HEK293 (cell line): ENCODE data around the gene FCN1.

Experiments
- ZNF19 ChIP-seq: fragments of 450-650 bp; formaldehyde crosslinking; IDR thresholded peaks from 2 replicates; pipeline ENCODE4; 2016; ENCODE audit warnings: missing biosample characterization, missing genetic modification characterization, low read depth
- ZNF202 ChIP-seq: fragments of 450-650 bp; formaldehyde crosslinking; IDR thresholded peaks from 2 replicates; pipeline ENCODE4 v1.5.1; 2016; ENCODE audit warnings: missing biosample characterization, missing genetic modification characterization, borderline replicate concordance
- ZNF433 ChIP-seq: fragments of 450-650 bp; formaldehyde crosslinking; IDR thresholded peaks from 2 replicates; pipeline ENCODE4 v1.5.1; 2016; ENCODE audit warnings: missing biosample characterization, missing genetic modification characterization, low read depth
- TF ChIP-seq, protein P1 (sequence below): fragments of 450-650 bp; formaldehyde crosslinking; IDR thresholded peaks from 2 replicates; pipeline ENCODE4 v1.5.1; 2016; ENCODE audit warnings: missing biosample characterization, missing genetic modification characterization
- TF ChIP-seq, protein P2 (sequence below): fragments of 450-650 bp; formaldehyde crosslinking; IDR thresholded peaks from 2 replicates; pipeline ENCODE4 v1.5.1; 2017; ENCODE audit warnings: missing biosample characterization, missing genetic modification characterization
- TF ChIP-seq, protein P3 (sequence below): fragments of 450-650 bp; formaldehyde crosslinking; IDR thresholded peaks from 2 replicates; pipeline ENCODE4 v1.5.1; 2016; ENCODE audit warnings: missing biosample characterization, missing genetic modification characterization
- TF ChIP-seq, protein P4 (sequence below): fragments of 450-650 bp; IDR thresholded peaks from 2 replicates; pipeline ENCODE4 v1.5.1; 2018; ENCODE audit warnings: missing biosample characterization, mild to moderate bottlenecking, missing genetic modification characterization
- TF ChIP-seq, protein P5 (sequence below): fragments of 450-650 bp; formaldehyde crosslinking; optimal IDR thresholded peaks from 2 replicates; pipeline ENCODE3; 2016; ENCODE audit warnings: missing biosample characterization, mild to moderate bottlenecking, missing genetic modification characterization

DNA sequence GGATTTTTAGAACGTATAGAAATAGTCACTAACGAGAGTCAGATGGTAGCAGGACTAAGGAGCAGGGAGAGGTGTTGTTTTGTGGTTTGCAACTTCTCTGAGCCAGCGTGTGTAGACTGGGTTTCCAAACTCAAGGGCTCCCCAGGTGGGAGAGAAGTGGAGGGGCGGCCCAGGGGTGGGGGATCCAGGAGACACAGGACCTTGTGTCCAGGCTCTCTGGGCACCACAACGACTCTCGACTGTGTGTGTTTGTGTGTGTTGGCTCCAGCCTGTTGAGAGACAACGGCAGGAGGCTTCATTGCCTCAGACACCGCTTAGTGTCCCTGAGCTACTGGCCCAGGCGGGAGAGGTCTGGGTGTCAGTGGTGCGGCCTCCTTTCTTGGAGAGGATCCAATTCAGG is 934 bp upstream of the FCN1 start:
- TF ChIP-seq, protein P1, sequence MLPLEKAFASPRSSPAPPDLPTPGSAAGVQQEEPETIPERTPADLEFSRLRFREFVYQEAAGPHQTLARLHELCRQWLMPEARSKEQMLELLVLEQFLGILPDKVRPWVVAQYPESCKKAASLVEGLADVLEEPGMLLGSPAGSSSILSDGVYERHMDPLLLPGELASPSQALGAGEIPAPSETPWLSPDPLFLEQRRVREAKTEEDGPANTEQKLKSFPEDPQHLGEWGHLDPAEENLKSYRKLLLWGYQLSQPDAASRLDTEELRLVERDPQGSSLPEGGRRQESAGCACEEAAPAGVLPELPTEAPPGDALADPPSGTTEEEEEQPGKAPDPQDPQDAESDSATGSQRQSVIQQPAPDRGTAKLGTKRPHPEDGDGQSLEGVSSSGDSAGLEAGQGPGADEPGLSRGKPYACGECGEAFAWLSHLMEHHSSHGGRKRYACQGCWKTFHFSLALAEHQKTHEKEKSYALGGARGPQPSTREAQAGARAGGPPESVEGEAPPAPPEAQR = no peak
- TF ChIP-seq ZNF433 (tag by site-specific recombination) (no peak), ZNF19 (tag by site-specific recombination) (no peak), ZNF202 (no peak)
- TF ChIP-seq, protein P2, sequence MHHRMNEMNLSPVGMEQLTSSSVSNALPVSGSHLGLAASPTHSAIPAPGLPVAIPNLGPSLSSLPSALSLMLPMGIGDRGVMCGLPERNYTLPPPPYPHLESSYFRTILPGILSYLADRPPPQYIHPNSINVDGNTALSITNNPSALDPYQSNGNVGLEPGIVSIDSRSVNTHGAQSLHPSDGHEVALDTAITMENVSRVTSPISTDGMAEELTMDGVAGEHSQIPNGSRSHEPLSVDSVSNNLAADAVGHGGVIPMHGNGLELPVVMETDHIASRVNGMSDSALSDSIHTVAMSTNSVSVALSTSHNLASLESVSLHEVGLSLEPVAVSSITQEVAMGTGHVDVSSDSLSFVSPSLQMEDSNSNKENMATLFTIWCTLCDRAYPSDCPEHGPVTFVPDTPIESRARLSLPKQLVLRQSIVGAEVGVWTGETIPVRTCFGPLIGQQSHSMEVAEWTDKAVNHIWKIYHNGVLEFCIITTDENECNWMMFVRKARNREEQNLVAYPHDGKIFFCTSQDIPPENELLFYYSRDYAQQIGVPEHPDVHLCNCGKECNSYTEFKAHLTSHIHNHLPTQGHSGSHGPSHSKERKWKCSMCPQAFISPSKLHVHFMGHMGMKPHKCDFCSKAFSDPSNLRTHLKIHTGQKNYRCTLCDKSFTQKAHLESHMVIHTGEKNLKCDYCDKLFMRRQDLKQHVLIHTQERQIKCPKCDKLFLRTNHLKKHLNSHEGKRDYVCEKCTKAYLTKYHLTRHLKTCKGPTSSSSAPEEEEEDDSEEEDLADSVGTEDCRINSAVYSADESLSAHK = no peak
- TF ChIP-seq, protein P3, sequence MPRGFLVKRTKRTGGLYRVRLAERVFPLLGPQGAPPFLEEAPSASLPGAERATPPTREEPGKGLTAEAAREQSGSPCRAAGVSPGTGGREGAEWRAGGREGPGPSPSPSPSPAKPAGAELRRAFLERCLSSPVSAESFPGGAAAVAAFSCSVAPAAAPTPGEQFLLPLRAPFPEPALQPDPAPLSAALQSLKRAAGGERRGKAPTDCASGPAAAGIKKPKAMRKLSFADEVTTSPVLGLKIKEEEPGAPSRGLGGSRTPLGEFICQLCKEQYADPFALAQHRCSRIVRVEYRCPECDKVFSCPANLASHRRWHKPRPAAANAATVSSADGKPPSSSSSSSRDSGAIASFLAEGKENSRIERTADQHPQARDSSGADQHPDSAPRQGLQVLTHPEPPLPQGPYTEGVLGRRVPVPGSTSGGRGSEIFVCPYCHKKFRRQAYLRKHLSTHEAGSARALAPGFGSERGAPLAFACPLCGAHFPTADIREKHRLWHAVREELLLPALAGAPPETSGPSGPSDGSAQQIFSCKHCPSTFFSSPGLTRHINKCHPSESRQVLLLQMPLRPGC (tag by site-specific recombination) = no peak
- TF ChIP-seq, protein P4, sequence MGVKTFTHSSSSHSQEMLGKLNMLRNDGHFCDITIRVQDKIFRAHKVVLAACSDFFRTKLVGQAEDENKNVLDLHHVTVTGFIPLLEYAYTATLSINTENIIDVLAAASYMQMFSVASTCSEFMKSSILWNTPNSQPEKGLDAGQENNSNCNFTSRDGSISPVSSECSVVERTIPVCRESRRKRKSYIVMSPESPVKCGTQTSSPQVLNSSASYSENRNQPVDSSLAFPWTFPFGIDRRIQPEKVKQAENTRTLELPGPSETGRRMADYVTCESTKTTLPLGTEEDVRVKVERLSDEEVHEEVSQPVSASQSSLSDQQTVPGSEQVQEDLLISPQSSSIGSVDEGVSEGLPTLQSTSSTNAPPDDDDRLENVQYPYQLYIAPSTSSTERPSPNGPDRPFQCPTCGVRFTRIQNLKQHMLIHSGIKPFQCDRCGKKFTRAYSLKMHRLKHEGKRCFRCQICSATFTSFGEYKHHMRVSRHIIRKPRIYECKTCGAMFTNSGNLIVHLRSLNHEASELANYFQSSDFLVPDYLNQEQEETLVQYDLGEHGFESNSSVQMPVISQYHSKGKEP (tag by site-specific recombination) = no peak
- TF ChIP-seq, protein P5, sequence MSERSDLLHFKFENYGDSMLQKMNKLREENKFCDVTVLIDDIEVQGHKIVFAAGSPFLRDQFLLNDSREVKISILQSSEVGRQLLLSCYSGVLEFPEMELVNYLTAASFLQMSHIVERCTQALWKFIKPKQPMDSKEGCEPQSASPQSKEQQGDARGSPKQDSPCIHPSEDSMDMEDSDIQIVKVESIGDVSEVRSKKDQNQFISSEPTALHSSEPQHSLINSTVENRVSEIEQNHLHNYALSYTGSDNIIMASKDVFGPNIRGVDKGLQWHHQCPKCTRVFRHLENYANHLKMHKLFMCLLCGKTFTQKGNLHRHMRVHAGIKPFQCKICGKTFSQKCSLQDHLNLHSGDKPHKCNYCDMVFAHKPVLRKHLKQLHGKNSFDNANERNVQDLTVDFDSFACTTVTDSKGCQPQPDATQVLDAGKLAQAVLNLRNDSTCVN (tag by site-specific recombination) = no peak
